ENCODE results near the gene RAB11FIP4. TPM values are rescaled to one million over a fixed set of nuclear protein-coding genes. Genes with fewer than 3 reads are reported as not detected.

RAB11FIP4 gene
- total RNA-seq, 4 donors from 2014 or later, result 0.47 to 14.1 (median 1.9) TPM

DNA sequence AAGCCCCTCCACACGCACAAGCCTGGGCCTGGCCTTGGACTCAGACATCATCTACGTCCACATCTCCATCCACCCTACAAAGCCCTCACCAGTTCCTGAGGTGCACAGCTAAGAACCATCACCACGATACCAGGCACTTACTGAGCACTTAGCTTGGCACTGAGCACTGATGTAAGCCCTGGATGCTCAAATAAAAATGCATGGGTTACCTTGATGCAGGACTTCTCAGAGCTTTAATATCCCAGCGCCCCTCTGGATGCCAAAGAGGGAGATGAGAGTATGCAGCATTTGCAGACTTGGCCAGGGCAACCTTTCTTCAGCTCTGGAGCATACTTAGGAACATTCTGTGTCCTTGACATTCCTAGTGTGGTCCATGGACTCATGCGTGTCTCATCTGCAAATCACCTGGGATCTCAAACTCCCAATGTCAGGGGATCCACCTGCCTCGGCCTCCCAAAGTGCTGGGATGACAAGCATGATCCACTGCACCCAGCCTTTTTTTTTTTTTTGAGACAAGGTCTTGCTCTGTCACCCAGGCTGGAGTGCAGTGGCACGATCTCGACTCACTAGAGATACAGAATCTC lies 69.8 kb downstream of the RAB11FIP4 start:
- Histone ChIP-seq H3K27ac (no peak overlapping the region), H3K4me1 (peaks cover 0 to 11% (median 0%) of the 10 kb centered on the region in 3 donors), H3K4me3 (no peak overlapping the region), H3K27me3 (no peaks in the 10 kb centered on the region), H3K9me3 (no peaks in the 10 kb centered on the region), H3K36me3 (no peaks in the 10 kb centered on the region)
- TF ChIP-seq EP300 (IDR thresholded peaks at IDR 0.05), result no peak
- TF ChIP-seq, protein P1, sequence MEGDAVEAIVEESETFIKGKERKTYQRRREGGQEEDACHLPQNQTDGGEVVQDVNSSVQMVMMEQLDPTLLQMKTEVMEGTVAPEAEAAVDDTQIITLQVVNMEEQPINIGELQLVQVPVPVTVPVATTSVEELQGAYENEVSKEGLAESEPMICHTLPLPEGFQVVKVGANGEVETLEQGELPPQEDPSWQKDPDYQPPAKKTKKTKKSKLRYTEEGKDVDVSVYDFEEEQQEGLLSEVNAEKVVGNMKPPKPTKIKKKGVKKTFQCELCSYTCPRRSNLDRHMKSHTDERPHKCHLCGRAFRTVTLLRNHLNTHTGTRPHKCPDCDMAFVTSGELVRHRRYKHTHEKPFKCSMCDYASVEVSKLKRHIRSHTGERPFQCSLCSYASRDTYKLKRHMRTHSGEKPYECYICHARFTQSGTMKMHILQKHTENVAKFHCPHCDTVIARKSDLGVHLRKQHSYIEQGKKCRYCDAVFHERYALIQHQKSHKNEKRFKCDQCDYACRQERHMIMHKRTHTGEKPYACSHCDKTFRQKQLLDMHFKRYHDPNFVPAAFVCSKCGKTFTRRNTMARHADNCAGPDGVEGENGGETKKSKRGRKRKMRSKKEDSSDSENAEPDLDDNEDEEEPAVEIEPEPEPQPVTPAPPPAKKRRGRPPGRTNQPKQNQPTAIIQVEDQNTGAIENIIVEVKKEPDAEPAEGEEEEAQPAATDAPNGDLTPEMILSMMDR (IDR thresholded peaks at IDR 0.05), result no peak
- no peak for TF ChIP-seq POLR2A (IDR thresholded peaks at IDR 0.05)
- TF ChIP-seq POLR2AphosphoS5 (IDR thresholded peaks at IDR 0.05), result no peak
- WGBS, 2 donors (ENCODE audit: low coverage in 1 of 2), result 88 to 100% methylated on average over 2 to 7 of the region's 8 CpGs
- ATAC-seq, result no peak

DNA sequence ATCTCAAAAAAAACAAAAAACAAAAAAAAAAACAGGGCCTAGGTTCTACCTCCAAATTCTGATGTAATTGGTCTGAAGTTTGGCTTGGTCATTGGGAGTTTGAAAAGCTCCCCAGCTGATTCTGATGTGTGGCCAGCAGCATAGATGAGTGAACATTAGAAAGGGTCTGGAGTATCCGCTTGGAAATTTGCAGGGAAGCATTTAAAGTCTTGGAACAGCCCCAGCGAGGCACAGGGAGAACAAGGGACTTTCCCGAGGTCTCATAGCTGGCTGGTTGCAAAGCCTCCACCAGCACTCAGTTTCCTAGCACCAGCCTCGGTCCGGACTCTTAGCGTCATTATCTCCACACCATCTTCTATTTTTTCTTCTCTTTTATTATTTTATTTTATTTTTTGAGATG lies 70.8 kb downstream of the RAB11FIP4 start:
- Histone ChIP-seq H3K4me3 (no peak overlapping the region), H3K36me3 (no peaks in the 10 kb centered on the region), H3K4me1 (peaks cover 0 to 11% (median 0%) of the 10 kb centered on the region in 3 donors), H3K27ac (no peak overlapping the region), H3K27me3 (no peaks in the 10 kb centered on the region), H3K9me3 (no peaks in the 10 kb centered on the region)
- TF ChIP-seq, protein P1 (IDR thresholded peaks at IDR 0.05), result no peak
- TF ChIP-seq POLR2AphosphoS5 (IDR thresholded peaks at IDR 0.05), result no peak
- TF ChIP-seq POLR2A (IDR thresholded peaks at IDR 0.05), result no peak
- no peak for TF ChIP-seq EP300 (IDR thresholded peaks at IDR 0.05)
- ATAC-seq, result no peak
- WGBS, 2 donors (ENCODE audit: low coverage in 1 of 2), result 39 to 69% methylated on average over 6 of the region's 6 CpGs

DNA sequence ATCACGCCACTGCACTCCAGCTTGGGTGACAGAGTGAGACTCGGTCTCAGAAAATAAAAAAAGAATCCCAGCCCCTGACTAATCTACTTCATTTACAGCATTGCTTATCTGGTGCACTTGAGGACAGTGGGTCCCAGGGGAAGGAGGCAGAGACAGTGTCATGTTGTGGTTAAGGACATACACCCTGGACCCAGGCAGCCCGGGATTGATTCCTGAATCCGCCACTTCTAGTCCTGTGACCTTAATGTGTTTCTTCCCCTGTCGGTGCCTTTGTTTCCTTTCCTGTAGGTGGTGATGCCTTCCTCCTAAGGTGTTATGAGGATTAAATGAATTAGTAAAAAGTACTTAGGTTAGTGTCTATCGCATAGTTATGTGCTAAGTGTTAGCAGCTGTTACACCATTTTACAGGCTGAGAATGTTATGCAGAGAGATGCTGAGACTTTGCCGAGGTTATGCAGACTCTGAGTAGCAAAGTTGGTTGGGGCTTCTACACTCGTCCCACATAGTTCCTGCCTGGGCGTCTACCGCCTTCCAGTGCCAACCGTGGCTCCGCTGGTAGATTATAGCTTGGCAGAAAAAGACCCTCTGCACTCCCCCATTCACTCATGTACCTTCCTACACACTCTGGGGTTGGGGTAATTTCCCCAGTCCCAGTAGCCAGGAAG lies 74.8 kb downstream of the RAB11FIP4 start:
- Histone ChIP-seq H3K4me3 (no peak overlapping the region), H3K27ac (no peak overlapping the region), H3K4me1 (peaks cover 0 to 8% (median 0%) of the 10 kb centered on the region in 3 donors), H3K9me3 (no peaks in the 10 kb centered on the region), H3K36me3 (no peaks in the 10 kb centered on the region), H3K27me3 (no peaks in the 10 kb centered on the region)
- ATAC-seq, result no peak
- TF ChIP-seq EP300 (IDR thresholded peaks at IDR 0.05), result no peak
- TF ChIP-seq POLR2AphosphoS5 (IDR thresholded peaks at IDR 0.05), result no peak
- no peak for TF ChIP-seq POLR2A (IDR thresholded peaks at IDR 0.05)
- TF ChIP-seq, protein P1 (IDR thresholded peaks at IDR 0.05), result no peak
- 68 to 100% methylated on average over 1 to 5 of the region's 12 CpGs for WGBS, 2 donors (ENCODE audit: low coverage in 1 of 2)

DNA sequence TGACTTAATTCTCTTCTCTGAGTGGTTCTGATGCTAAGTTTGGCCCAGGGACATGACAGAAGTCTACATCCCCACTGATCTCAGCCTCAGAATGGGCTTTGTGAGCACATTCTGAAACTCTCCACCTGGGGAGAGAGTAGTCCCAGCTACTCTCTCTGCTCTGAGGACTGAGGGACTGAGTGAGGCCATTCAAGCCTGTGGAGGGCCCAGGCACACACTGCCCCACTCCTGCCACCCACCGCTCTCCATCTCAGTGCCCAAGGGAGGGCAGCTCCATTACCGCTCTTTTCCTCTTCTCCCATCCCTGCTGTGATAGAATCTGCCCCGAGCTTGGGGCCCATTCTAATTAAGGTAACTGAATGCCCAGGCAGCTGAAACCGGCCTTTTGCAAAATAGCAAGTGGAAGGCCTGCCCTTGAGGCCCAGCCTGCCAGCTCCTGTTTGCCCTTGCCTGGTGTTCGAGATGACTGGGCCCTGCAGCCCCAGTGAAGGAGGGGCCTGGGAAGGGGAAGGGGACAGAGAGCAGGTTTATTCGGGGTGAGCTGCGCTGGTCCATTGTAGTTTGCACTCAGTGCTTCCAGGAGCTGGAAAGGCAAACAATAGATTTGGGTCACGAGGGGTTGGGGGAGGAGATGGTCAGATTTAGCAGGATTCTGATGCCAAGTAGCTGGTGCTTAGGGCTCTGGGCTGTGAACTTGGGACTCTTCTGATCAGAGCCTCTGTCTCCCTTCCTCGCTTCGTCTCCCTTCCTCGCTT lies 76.2 kb downstream of the RAB11FIP4 start:
- Histone ChIP-seq H3K4me3 (no peak overlapping the region), H3K36me3 (no peaks in the 10 kb centered on the region), H3K4me1 (peaks cover 0 to 8% (median 0%) of the 10 kb centered on the region in 3 donors), H3K27me3 (peaks cover 5% of the 10 kb centered on the region), H3K27ac (no peak overlapping the region), H3K9me3 (no peaks in the 10 kb centered on the region)
- TF ChIP-seq, protein P1 (IDR thresholded peaks at IDR 0.05), result no peak
- TF ChIP-seq EP300 (IDR thresholded peaks at IDR 0.05) (no peak), POLR2A (IDR thresholded peaks at IDR 0.05) (no peak), POLR2AphosphoS5 (IDR thresholded peaks at IDR 0.05) (no peak)
- 76 to 100% methylated on average over 3 to 11 of the region's 11 CpGs for WGBS, 2 donors (ENCODE audit: low coverage in 1 of 2)
- ATAC-seq, result no peak

Data from gastroesophageal sphincter (tissue), 4 donors.